WTC11 (cell line): ENCODE measurements around the gene PHC2. TPM values are rescaled to one million over a fixed set of nuclear protein-coding genes. Genes with fewer than 3 reads are reported as not detected.

Source experiments
- ATAC-seq: fragments of 200-7000 bp; cut with Tn5 transposase; 2 replicates; pipeline ENCODE4 v1.10.0; 2021; ENCODE audit warnings: mild to moderate bottlenecking, moderate library complexity
- CTCF ChIA-PET: fragments of 300-600 bp; sonication (Branson Sonifier 250); formaldehyde crosslinking; loops from one replicate; lab custom pipeline; 2021; ENCODE audit warnings: antibody characterized with exemption; lab: Charles Lee
- POLR2A ChIA-PET: fragments of 350-600 bp; sonication (Branson Sonifier 250); formaldehyde crosslinking; loops from one replicate; lab custom pipeline; 2021; ENCODE audit warnings: antibody characterized with exemption; lab: Charles Lee
- DNase-seq: peaks from one replicate; pipeline ENCODE4 v3.0.0; 2021; ENCODE audit warnings: low spot score
- H3K27ac Mint-ChIP-seq: 2 replicates; pipeline ENCODE4 v1.8.0; 2021; ENCODE audit warnings: mixed read lengths
- H3K27me3 Mint-ChIP-seq: 2 replicates; pipeline ENCODE4 v1.8.0; 2021; ENCODE audit warnings: low read depth, mild to moderate bottlenecking, moderate library complexity, mixed read lengths
- H3K36me3 Mint-ChIP-seq: 2 replicates; pipeline ENCODE4 v1.8.0; 2021; ENCODE audit warnings: mixed read lengths
- H3K4me1 Mint-ChIP-seq: 2 replicates; pipeline ENCODE4 v1.8.0; 2022; ENCODE audit warnings: mixed read lengths
- H3K4me3 Mint-ChIP-seq: 2 replicates; pipeline ENCODE4 v1.8.0; 2021; ENCODE audit warnings: mild to moderate bottlenecking, moderate library complexity, mixed read lengths
- H3K9me3 Mint-ChIP-seq: 2 replicates; pipeline ENCODE4 v1.8.0; 2021; ENCODE audit warnings: mixed read lengths
- ETV6 ChIP-seq: sonication (generic); formaldehyde crosslinking; IDR thresholded peaks from 2 replicates; pipeline ENCODE4 v1.8.1; 2022; ENCODE audit warnings: mild to moderate bottlenecking, missing genetic modification reagents
- HMGA2 ChIP-seq: fragments of 250-450 bp; sonication (Bioruptor Pico); IDR thresholded peaks from 2 replicates; pipeline ENCODE4 v1.4.0; 2021; ENCODE audit warnings: mild to moderate bottlenecking, moderate library complexity
- JAZF1 ChIP-seq: fragments of 250-450 bp; sonication (Bioruptor Pico); IDR thresholded peaks from 2 replicates; pipeline ENCODE4 v1.9.0; 2021; ENCODE audit warnings: moderate library complexity, mild to moderate bottlenecking, inconsistent platforms
- MXD4 ChIP-seq: fragments of 250-450 bp; sonication (Bioruptor Pico); IDR thresholded peaks from 2 replicates; pipeline ENCODE4 v1.8.0; 2021; ENCODE audit warnings: mild to moderate bottlenecking, moderate library complexity, borderline replicate concordance
- NR1H2 ChIP-seq: sonication (generic); formaldehyde crosslinking; IDR thresholded peaks from 2 replicates; pipeline ENCODE4 v1.9.0; 2021; ENCODE audit warnings: mild to moderate bottlenecking, moderate library complexity, missing genetic modification reagents
- NR3C1 ChIP-seq: sonication (generic); formaldehyde crosslinking; conservative IDR thresholded peaks from 2 replicates; pipeline ENCODE4 v1.8.1; 2023; ENCODE audit warnings: low read depth, mild to moderate bottlenecking, missing genetic modification reagents
- SMAD3 ChIP-seq: sonication (generic); formaldehyde crosslinking; IDR thresholded peaks from 2 replicates; pipeline ENCODE4 v1.8.0; 2022; ENCODE audit warnings: missing genetic modification reagents, mild to moderate bottlenecking, borderline replicate concordance
- TCF7 ChIP-seq: sonication (generic); formaldehyde crosslinking; IDR thresholded peaks from 2 replicates; pipeline ENCODE4 v1.8.0; 2022; ENCODE audit warnings: mild to moderate bottlenecking, low read depth, missing genetic modification reagents, moderate library complexity
- TP53 ChIP-seq: sonication (generic); formaldehyde crosslinking; IDR thresholded peaks from 2 replicates; pipeline ENCODE4 v1.8.1; 2023; ENCODE audit warnings: mild to moderate bottlenecking, missing genetic modification reagents
- ZNF219 ChIP-seq: sonication (generic); formaldehyde crosslinking; IDR thresholded peaks from 2 replicates; pipeline ENCODE4 v1.8.0; 2023; ENCODE audit warnings: missing genetic modification reagents, mild to moderate bottlenecking, borderline replicate concordance
- ZNF263 ChIP-seq: sonication (generic); formaldehyde crosslinking; IDR thresholded peaks from 2 replicates; pipeline ENCODE4 v1.8.1; 2022; ENCODE audit warnings: low read depth, mild to moderate bottlenecking, moderate library complexity, missing genetic modification reagents
- ZNF396 ChIP-seq: fragments of 250-450 bp; sonication (Bioruptor Pico); IDR thresholded peaks from 2 replicates; pipeline ENCODE4 v1.8.0; 2021; ENCODE audit warnings: mild to moderate bottlenecking, moderate library complexity, borderline replicate concordance
- ZNF423 ChIP-seq: fragments of 250-450 bp; sonication (Bioruptor Pico); IDR thresholded peaks from 2 replicates; pipeline ENCODE4 v2.1.2; 2022; ENCODE audit warnings: mild to moderate bottlenecking, moderate library complexity
- total RNA-seq: library from RNA; stranded (reverse); gene quantifications from 3 replicates; pipeline ENCODE4 v1.2.3, GENCODE V29; 2021
- TF ChIP-seq, protein P1 (sequence below): sonication (generic); formaldehyde crosslinking; IDR thresholded peaks from 2 replicates; pipeline ENCODE4 v1.8.1; 2023; ENCODE audit warnings: mild to moderate bottlenecking, missing genetic modification reagents
- TF ChIP-seq, protein P2 (sequence below): sonication (generic); formaldehyde crosslinking; conservative IDR thresholded peaks from 2 replicates; pipeline ENCODE4 v1.8.1; 2023; ENCODE audit warnings: mild to moderate bottlenecking, low read depth, missing genetic modification reagents, moderate library complexity
- TF ChIP-seq, protein P3 (sequence below): sonication (generic); formaldehyde crosslinking; IDR thresholded peaks from 2 replicates; pipeline ENCODE4 v1.8.0; 2022; ENCODE audit warnings: mild to moderate bottlenecking, missing genetic modification reagents
- TF ChIP-seq, protein P4 (sequence below): sonication (generic); formaldehyde crosslinking; IDR thresholded peaks from 2 replicates; pipeline ENCODE4 v1.8.1; 2023; ENCODE audit warnings: mild to moderate bottlenecking, missing genetic modification reagents, moderate library complexity
- TF ChIP-seq, protein P5 (sequence below): sonication (generic); formaldehyde crosslinking; IDR thresholded peaks from 2 replicates; pipeline ENCODE4 v1.8.1; 2022; ENCODE audit warnings: low read depth, missing genetic modification reagents, borderline replicate concordance
- TF ChIP-seq, protein P6 (sequence below): sonication (generic); formaldehyde crosslinking; IDR thresholded peaks from 2 replicates; pipeline ENCODE4 v1.8.1; 2022; ENCODE audit warnings: mild to moderate bottlenecking, missing genetic modification reagents, moderate library complexity, borderline replicate concordance
- TF ChIP-seq, protein P7 (sequence below): fragments of 250-450 bp; sonication (Bioruptor Pico); IDR thresholded peaks from 2 replicates; pipeline ENCODE4 v1.9.0; 2021; ENCODE audit warnings: mild to moderate bottlenecking, borderline replicate concordance

The PHC2 gene
- total RNA-seq, 1 experiment from 2014 or later = 7.0 TPM

DNA sequence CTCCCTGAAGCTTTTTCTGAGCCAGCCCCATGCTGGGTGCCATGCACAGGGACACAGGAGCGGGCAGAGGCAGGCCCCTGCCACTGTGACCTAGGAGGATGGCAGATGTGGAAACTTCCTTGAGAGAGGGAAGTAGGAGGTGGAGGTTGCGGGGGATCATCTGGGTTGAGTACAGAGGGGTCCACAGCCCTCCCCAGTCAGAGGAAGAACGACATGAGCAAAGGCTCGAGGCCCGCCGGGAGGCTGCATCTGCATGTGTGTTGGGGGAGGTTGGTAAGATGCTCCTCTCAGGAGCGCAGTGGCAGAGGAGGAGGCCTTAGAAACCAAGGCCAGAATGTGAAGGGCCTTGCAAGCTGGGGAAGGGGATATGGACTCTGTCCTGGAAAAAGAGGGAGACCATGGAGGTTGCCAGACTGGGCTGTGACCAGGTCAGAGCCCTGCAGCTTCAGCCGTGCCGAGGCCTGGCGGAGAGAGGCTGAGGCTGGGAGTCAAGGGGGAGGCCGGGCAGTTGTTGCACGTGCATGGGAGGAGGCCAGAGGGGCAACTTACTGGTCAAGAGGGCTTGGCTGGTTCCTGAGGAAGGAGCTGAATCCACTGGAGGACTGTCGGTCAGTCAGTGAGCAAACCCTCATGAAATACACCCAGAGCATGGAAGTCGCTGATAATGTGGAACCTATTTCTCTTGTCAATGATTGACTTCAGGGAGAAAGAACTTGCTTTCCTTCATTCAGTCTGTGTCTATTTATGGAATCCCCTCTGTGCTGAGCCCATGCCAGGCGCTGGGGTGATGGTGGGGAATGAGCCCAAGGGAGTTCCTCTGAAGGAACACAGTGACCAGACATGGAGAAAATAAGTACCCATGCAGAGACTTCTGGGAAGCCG, 141.7 kb downstream of the PHC2 start:
- no peak for TF ChIP-seq JAZF1 (CRISPR knock-in tag)
- TF ChIP-seq, protein P1, sequence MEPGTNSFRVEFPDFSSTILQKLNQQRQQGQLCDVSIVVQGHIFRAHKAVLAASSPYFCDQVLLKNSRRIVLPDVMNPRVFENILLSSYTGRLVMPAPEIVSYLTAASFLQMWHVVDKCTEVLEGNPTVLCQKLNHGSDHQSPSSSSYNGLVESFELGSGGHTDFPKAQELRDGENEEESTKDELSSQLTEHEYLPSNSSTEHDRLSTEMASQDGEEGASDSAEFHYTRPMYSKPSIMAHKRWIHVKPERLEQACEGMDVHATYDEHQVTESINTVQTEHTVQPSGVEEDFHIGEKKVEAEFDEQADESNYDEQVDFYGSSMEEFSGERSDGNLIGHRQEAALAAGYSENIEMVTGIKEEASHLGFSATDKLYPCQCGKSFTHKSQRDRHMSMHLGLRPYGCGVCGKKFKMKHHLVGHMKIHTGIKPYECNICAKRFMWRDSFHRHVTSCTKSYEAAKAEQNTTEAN (CRISPR knock-in tag) = no peak
- no peak for TF ChIP-seq TCF7
- no peak for TF ChIP-seq ZNF423 (CRISPR knock-in tag)
- no peak for TF ChIP-seq HMGA2
- TF ChIP-seq, protein P2, sequence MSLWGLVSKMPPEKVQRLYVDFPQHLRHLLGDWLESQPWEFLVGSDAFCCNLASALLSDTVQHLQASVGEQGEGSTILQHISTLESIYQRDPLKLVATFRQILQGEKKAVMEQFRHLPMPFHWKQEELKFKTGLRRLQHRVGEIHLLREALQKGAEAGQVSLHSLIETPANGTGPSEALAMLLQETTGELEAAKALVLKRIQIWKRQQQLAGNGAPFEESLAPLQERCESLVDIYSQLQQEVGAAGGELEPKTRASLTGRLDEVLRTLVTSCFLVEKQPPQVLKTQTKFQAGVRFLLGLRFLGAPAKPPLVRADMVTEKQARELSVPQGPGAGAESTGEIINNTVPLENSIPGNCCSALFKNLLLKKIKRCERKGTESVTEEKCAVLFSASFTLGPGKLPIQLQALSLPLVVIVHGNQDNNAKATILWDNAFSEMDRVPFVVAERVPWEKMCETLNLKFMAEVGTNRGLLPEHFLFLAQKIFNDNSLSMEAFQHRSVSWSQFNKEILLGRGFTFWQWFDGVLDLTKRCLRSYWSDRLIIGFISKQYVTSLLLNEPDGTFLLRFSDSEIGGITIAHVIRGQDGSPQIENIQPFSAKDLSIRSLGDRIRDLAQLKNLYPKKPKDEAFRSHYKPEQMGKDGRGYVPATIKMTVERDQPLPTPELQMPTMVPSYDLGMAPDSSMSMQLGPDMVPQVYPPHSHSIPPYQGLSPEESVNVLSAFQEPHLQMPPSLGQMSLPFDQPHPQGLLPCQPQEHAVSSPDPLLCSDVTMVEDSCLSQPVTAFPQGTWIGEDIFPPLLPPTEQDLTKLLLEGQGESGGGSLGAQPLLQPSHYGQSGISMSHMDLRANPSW (CRISPR knock-in tag) = no peak
- TF ChIP-seq TP53 (CRISPR knock-in tag) = no peak
- TF ChIP-seq ETV6 (CRISPR knock-in tag) = no peak
- TF ChIP-seq MXD4 = no peak
- TF ChIP-seq NR3C1 (CRISPR knock-in tag) = no peak
- no peak for TF ChIP-seq NR1H2
- TF ChIP-seq, protein P3, sequence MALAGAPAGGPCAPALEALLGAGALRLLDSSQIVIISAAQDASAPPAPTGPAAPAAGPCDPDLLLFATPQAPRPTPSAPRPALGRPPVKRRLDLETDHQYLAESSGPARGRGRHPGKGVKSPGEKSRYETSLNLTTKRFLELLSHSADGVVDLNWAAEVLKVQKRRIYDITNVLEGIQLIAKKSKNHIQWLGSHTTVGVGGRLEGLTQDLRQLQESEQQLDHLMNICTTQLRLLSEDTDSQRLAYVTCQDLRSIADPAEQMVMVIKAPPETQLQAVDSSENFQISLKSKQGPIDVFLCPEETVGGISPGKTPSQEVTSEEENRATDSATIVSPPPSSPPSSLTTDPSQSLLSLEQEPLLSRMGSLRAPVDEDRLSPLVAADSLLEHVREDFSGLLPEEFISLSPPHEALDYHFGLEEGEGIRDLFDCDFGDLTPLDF (CRISPR knock-in tag) = no peak
- TF ChIP-seq ZNF263 (CRISPR knock-in tag) = no peak
- TF ChIP-seq, protein P4, sequence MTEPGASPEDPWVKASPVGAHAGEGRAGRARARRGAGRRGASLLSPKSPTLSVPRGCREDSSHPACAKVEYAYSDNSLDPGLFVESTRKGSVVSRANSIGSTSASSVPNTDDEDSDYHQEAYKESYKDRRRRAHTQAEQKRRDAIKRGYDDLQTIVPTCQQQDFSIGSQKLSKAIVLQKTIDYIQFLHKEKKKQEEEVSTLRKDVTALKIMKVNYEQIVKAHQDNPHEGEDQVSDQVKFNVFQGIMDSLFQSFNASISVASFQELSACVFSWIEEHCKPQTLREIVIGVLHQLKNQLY (CRISPR knock-in tag) = no peak
- TF ChIP-seq, all 79 proteins: peak for 0
- H3K27me3 Mint-ChIP-seq = no peaks in the 10 kb centered on the region
- H3K4me1 Mint-ChIP-seq = no peaks in the 10 kb centered on the region
- H3K36me3 Mint-ChIP-seq = peaks cover 14% of the 10 kb centered on the region
- POLR2A ChIA-PET = interaction anchor here (0.6 kb wide), 1 partner anchor 16 kb away, joined by 4 read pairs; no protein-coding TSS in a partner anchor
- no peak overlapping the region for H3K27ac Mint-ChIP-seq
- peaks cover 3% of the 10 kb centered on the region; the same call in 1 of the 2 replicates for H3K9me3 Mint-ChIP-seq
- DNase-seq (no peak), ATAC-seq (no peak)
- H3K4me3 Mint-ChIP-seq = no peak overlapping the region
- CTCF ChIA-PET = no interaction called here

GRCh38 chr1:33287317-33287716, 143.6 kb downstream of the PHC2 start:
- ChIA-PET POLR2A (no interaction called here), CTCF (no interaction called here)
- Mint-ChIP-seq H3K27ac (no peak overlapping the region), H3K27me3 (no peaks in the 10 kb centered on the region), H3K4me3 (no peak overlapping the region), H3K4me1 (no peaks in the 10 kb centered on the region), H3K9me3 (peaks cover 3% of the 10 kb centered on the region; the same call in 1 of the 2 replicates), H3K36me3 (peaks cover 20% of the 10 kb centered on the region)
- DNase-seq (no peak), ATAC-seq (no peak)
- TF ChIP-seq, protein P4 (CRISPR knock-in tag) = no peak
- TF ChIP-seq, protein P5, sequence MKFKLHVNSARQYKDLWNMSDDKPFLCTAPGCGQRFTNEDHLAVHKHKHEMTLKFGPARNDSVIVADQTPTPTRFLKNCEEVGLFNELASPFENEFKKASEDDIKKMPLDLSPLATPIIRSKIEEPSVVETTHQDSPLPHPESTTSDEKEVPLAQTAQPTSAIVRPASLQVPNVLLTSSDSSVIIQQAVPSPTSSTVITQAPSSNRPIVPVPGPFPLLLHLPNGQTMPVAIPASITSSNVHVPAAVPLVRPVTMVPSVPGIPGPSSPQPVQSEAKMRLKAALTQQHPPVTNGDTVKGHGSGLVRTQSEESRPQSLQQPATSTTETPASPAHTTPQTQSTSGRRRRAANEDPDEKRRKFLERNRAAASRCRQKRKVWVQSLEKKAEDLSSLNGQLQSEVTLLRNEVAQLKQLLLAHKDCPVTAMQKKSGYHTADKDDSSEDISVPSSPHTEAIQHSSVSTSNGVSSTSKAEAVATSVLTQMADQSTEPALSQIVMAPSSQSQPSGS = no peak
- TF ChIP-seq ZNF219 (CRISPR knock-in tag) (no peak), ZNF396 (CRISPR knock-in tag) (no peak), SMAD3 (CRISPR knock-in tag) (no peak)
- TF ChIP-seq, protein P6, sequence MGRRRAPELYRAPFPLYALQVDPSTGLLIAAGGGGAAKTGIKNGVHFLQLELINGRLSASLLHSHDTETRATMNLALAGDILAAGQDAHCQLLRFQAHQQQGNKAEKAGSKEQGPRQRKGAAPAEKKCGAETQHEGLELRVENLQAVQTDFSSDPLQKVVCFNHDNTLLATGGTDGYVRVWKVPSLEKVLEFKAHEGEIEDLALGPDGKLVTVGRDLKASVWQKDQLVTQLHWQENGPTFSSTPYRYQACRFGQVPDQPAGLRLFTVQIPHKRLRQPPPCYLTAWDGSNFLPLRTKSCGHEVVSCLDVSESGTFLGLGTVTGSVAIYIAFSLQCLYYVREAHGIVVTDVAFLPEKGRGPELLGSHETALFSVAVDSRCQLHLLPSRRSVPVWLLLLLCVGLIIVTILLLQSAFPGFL (CRISPR knock-in tag) = no peak
- TF ChIP-seq, protein P7, sequence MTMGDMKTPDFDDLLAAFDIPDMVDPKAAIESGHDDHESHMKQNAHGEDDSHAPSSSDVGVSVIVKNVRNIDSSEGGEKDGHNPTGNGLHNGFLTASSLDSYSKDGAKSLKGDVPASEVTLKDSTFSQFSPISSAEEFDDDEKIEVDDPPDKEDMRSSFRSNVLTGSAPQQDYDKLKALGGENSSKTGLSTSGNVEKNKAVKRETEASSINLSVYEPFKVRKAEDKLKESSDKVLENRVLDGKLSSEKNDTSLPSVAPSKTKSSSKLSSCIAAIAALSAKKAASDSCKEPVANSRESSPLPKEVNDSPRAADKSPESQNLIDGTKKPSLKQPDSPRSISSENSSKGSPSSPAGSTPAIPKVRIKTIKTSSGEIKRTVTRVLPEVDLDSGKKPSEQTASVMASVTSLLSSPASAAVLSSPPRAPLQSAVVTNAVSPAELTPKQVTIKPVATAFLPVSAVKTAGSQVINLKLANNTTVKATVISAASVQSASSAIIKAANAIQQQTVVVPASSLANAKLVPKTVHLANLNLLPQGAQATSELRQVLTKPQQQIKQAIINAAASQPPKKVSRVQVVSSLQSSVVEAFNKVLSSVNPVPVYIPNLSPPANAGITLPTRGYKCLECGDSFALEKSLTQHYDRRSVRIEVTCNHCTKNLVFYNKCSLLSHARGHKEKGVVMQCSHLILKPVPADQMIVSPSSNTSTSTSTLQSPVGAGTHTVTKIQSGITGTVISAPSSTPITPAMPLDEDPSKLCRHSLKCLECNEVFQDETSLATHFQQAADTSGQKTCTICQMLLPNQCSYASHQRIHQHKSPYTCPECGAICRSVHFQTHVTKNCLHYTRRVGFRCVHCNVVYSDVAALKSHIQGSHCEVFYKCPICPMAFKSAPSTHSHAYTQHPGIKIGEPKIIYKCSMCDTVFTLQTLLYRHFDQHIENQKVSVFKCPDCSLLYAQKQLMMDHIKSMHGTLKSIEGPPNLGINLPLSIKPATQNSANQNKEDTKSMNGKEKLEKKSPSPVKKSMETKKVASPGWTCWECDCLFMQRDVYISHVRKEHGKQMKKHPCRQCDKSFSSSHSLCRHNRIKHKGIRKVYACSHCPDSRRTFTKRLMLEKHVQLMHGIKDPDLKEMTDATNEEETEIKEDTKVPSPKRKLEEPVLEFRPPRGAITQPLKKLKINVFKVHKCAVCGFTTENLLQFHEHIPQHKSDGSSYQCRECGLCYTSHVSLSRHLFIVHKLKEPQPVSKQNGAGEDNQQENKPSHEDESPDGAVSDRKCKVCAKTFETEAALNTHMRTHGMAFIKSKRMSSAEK (CRISPR knock-in tag) = no peak
